HCT116 (cell line): ENCODE data around the gene LMAN1L. TPM values are rescaled to one million over a fixed set of nuclear protein-coding genes. Genes with fewer than 3 reads are reported as not detected.
A peak's percentile ranks its signal among the peaks of the same experiment; 100 is the strongest.

Source experiments
- ATAC-seq: fragments of 200-7000 bp; cut with Tn5 transposase; 2 replicates; pipeline ENCODE4 v1.9.1; 2020; ENCODE audit warnings: mild to moderate bottlenecking, moderate library complexity
- BruUV-seq: library from RNA; stranded (reverse); fragments of 400-500 nt; replicated peaks from 2 replicates; lab custom pipeline; 2021; lab: Mats Ljungman, UMichigan
- CTCF ChIA-PET: fragments of 300-600 bp; sonication (Branson Sonifier 250); formaldehyde crosslinking; loops from one replicate; lab custom pipeline; 2021; ENCODE audit warnings: antibody characterized with exemption; lab: Charles Lee
- POLR2A ChIA-PET: fragments of 300-600, 350-600 bp; sonication (Branson Sonifier 250); formaldehyde crosslinking; loops from one replicate; lab custom pipeline; 2021; ENCODE audit warnings: antibody characterized with exemption; lab: Charles Lee
- RAD21 ChIA-PET, 2 experiments: fragments of 300-600 bp; sonication (Branson Sonifier 250); formaldehyde crosslinking; loops; one replicate each; lab custom pipeline; 2023; ENCODE audit warnings: low total read pairs in 2 of 2; ENCODE audit not compliant: uncharacterized antibody in 2 of 2, unreplicated experiment in 2 of 2, low non-redundant PET in 1 of 2; lab: Charles Lee
- DNase-seq: peaks from one replicate; pipeline ENCODE4 v3.0.0-alpha.2; 2010; ENCODE audit warnings: low read depth, low spot score
- H2AFZ ChIP-seq: fragments of 200-600 bp; shearing (Covaris generic), sonication (generic); 2 replicates; pipeline ENCODE4 v1.6.1; 2017; ENCODE audit warnings: low read depth, mixed run types, mixed read lengths, antibody characterized with exemption, low read length; ENCODE audit not compliant: poor library complexity, severe bottlenecking
- H3K27ac ChIP-seq: 2 replicates; pipeline ENCODE4 v1.5.1; 2012; ENCODE audit warnings: low read depth, low read length
- H3K27me3 ChIP-seq: fragments of 200-600 bp; sonication (generic); 2 replicates; pipeline ENCODE4 v1.6.1; 2016; ENCODE audit warnings: mixed run types, low read length, mixed read lengths; ENCODE audit not compliant: insufficient read depth
- H3K36me3 ChIP-seq, 2 experiments: fragments of 200-500 bp in 1 of 2; fragments of 200-600 bp in 1 of 2; sonication (Bioruptor generic) in 1 of 2; sonication (generic) in 1 of 2; 2 replicates each; pipeline versions ENCODE4 v1.5.1 to v1.6.1; 2014 to 2016; ENCODE audit warnings: low read length in 2 of 2, inconsistent platforms in 1 of 2, mixed read lengths in 1 of 2, mixed run types in 1 of 2; ENCODE audit not compliant: insufficient read depth in 2 of 2, control insufficient read depth in 1 of 2
- H3K4me1 ChIP-seq, 2 experiments: fragments of 200-600 bp in 1 of 2; sonication (generic) in 1 of 2; 2 replicates each; pipeline versions ENCODE4 v1.5.1 to v1.6.1; 2012 to 2017; ENCODE audit warnings: low read length in 2 of 2, inconsistent platforms in 1 of 2, mild to moderate bottlenecking in 1 of 2, mixed read lengths in 1 of 2, mixed run types in 1 of 2, moderate library complexity in 1 of 2; ENCODE audit not compliant: insufficient read depth in 2 of 2, control insufficient read depth in 1 of 2
- H3K4me2 ChIP-seq: fragments of 200-600 bp; sonication (generic); 2 replicates; pipeline ENCODE4 v1.6.1; 2017; ENCODE audit warnings: mixed run types, low read length, mixed read lengths
- H3K4me3 ChIP-seq, 2 experiments: fragments of 200-600 bp in 1 of 2; sonication (generic) in 1 of 2; replicated peaks in 1 of 2; 2 replicates each; pipeline ENCODE4 v1.5.1; 2011 to 2016; ENCODE audit warnings: low read length in 2 of 2, control low read depth in 1 of 2, low read depth in 1 of 2, mild to moderate bottlenecking in 1 of 2, mixed read lengths in 1 of 2, mixed run types in 1 of 2
- H3K79me2 ChIP-seq: fragments of 200-600 bp; sonication (generic); 2 replicates; pipeline ENCODE4 v1.6.1; 2017; ENCODE audit warnings: mild to moderate bottlenecking, mixed run types, low read length, moderate library complexity, mixed read lengths; ENCODE audit not compliant: insufficient read depth
- H3K9ac ChIP-seq: fragments of 200-600 bp; sonication (generic); 2 replicates; pipeline ENCODE4 v1.6.1; 2016; ENCODE audit warnings: low read length, mixed read lengths
- H3K9me2 ChIP-seq: fragments of 200-600 bp; sonication (generic), shearing (Covaris generic); 2 replicates; pipeline ENCODE4 v1.6.1; 2017; ENCODE audit warnings: mixed run types, mild to moderate bottlenecking, moderate library complexity; ENCODE audit not compliant: insufficient read depth
- H3K9me3 ChIP-seq, 2 experiments: fragments of 200-500 bp in 1 of 2; fragments of 200-600 bp in 1 of 2; sonication (Bioruptor generic) in 1 of 2; sonication (generic) in 1 of 2; 2 replicates each; pipeline ENCODE4 v1.6.1; 2014 to 2017; ENCODE audit warnings: low read length in 2 of 2, mixed read lengths in 2 of 2, inconsistent platforms in 1 of 2, low read depth in 1 of 2, mild to moderate bottlenecking in 1 of 2, mixed run types in 1 of 2, moderate library complexity in 1 of 2; ENCODE audit not compliant: control insufficient read depth in 1 of 2, insufficient read depth in 1 of 2
- H4K20me1 ChIP-seq: fragments of 200-600 bp; sonication (generic), shearing (Covaris generic); 2 replicates; pipeline ENCODE4 v1.6.1; 2017; ENCODE audit warnings: mixed run types, mild to moderate bottlenecking, moderate library complexity; ENCODE audit not compliant: insufficient read depth
- CEBPB ChIP-seq: IDR thresholded peaks from 2 replicates; pipeline ENCODE4 v1.6.1; 2012; ENCODE audit warnings: low read depth
- ELF1 ChIP-seq: IDR thresholded peaks from 2 replicates; pipeline ENCODE4 v1.6.1; 2012; ENCODE audit warnings: low read depth, borderline replicate concordance
- EZH2phosphoT487 ChIP-seq: fragments of 200-600 bp; IDR thresholded peaks from 2 replicates; pipeline ENCODE4 v1.6.1; 2018; ENCODE audit warnings: antibody characterized with exemption, borderline replicate concordance
- FOSL1 ChIP-seq: IDR thresholded peaks from 2 replicates; pipeline ENCODE4 v1.6.1; 2012; ENCODE audit warnings: low read depth
- POLR2A ChIP-seq: IDR thresholded peaks from 2 replicates; pipeline ENCODE4 v1.7.0; 2011; ENCODE audit warnings: borderline replicate concordance; ENCODE audit not compliant: insufficient read depth, insufficient read length; ENCODE audit errors: extremely low read depth
- POLR2AphosphoS5 ChIP-seq: IDR thresholded peaks from 2 replicates; pipeline ENCODE4 v1.6.1; 2011; ENCODE audit warnings: mild to moderate bottlenecking, low read depth, low read length, moderate library complexity
- SIN3A ChIP-seq: IDR thresholded peaks from 2 replicates; pipeline ENCODE4 v1.6.1; 2012; ENCODE audit warnings: low read depth
- SP1 ChIP-seq: IDR thresholded peaks from 2 replicates; pipeline ENCODE4 v1.6.1; 2012; ENCODE audit warnings: low read depth
- ZFX ChIP-seq: fragments of 450-650 bp; IDR thresholded peaks from 2 replicates; pipeline ENCODE4 v1.6.1; 2017
- intact Hi-C: fragments of 100-400 bp; cut with micrococcal nuclease; formaldehyde crosslinking; loops from 2 replicates; pipeline ENCODE4 v1.10.0; 2022
- total RNA-seq: library from RNA; stranded (reverse); gene quantifications from one replicate; pipeline ENCODE4 v1.2.1, GENCODE V29; 2021; ENCODE audit not compliant: unreplicated experiment
- TF ChIP-seq, protein P1 (sequence below): IDR thresholded peaks from 2 replicates; pipeline ENCODE4 v1.6.1; 2011; ENCODE audit warnings: mild to moderate bottlenecking, low read length, moderate library complexity; ENCODE audit not compliant: insufficient replicate concordance; ENCODE audit errors: extremely low read depth

Gene LMAN1L
- total RNA-seq, 1 experiment from 2014 or later: 0.17 TPM

GRCh38 chr15:74873036-74873755 lies 60.6 kb downstream of the LMAN1L start, which contains the start of gene SCAMP2:
SCAMP2 (minus strand) TSS chr15:74873365; CDS start chr15:74873255, 110 bp downstream.
- peak within 1 kb of the TSS; percentile 83 for H3K9ac ChIP-seq
- peak; percentile 98 for ATAC-seq
- TSS peak; percentile 87 for BruUV-seq
- intact Hi-C loops: loop anchor here (2.0 kb wide), 1 partner anchor 30 kb away; the partner anchor contains the start of gene ULK3
- peak within 1 kb of the TSS; percentile 84 to 89 for H3K4me3 ChIP-seq
- H3K4me1 ChIP-seq: peaks cover 0 to 26% of the 10 kb centered on the region in 2 experiments; a peak in 2 of 4 replicates
- H3K27ac ChIP-seq: peak within 1 kb of the TSS; percentile 71
- TF ChIP-seq FOSL1: peak; percentile 20; the same call in 1 of the 2 replicates
- TF ChIP-seq EZH2phosphoT487: no peak
- TF ChIP-seq POLR2A: peak; percentile 74
- TF ChIP-seq ELF1: peak; percentile 93
- peak; percentile 87 for TF ChIP-seq ZFX
- TF ChIP-seq CEBPB: no peak
- peak; percentile 92 for TF ChIP-seq POLR2AphosphoS5
- TF ChIP-seq, protein P1, sequence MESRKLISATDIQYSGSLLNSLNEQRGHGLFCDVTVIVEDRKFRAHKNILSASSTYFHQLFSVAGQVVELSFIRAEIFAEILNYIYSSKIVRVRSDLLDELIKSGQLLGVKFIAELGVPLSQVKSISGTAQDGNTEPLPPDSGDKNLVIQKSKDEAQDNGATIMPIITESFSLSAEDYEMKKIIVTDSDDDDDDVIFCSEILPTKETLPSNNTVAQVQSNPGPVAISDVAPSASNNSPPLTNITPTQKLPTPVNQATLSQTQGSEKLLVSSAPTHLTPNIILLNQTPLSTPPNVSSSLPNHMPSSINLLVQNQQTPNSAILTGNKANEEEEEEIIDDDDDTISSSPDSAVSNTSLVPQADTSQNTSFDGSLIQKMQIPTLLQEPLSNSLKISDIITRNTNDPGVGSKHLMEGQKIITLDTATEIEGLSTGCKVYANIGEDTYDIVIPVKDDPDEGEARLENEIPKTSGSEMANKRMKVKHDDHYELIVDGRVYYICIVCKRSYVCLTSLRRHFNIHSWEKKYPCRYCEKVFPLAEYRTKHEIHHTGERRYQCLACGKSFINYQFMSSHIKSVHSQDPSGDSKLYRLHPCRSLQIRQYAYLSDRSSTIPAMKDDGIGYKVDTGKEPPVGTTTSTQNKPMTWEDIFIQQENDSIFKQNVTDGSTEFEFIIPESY: no peak
- peak; percentile 37; the same call in 1 of the 2 replicates for TF ChIP-seq SIN3A
- TF ChIP-seq SP1: peak; percentile 82
- H4K20me1 ChIP-seq: no peaks in the 10 kb centered on the region
- H3K36me3 ChIP-seq: peaks cover 0 to 5% of the 10 kb centered on the region in 2 experiments; a peak in 1 of 4 replicates
- ChIA-PET CTCF (interaction anchor here (1.0 kb wide), 1 partner anchor 28 kb away, joined by 4 read pairs; no protein-coding TSS in a partner anchor), RAD21 (no interaction called here), POLR2A (no interaction called here)
- peak within 1 kb of the TSS; percentile 71 for H2AFZ ChIP-seq
- H3K79me2 ChIP-seq: peaks cover 46% of the 10 kb centered on the region
- no peaks in the 10 kb centered on the region for H3K27me3 ChIP-seq
- H3K9me2 ChIP-seq: no peaks in the 10 kb centered on the region
- DNase-seq: peak; percentile 91
- no peaks in the 10 kb centered on the region for H3K9me3 ChIP-seq
- H3K4me2 ChIP-seq: peak within 1 kb of the TSS; percentile 98
